ENCODE data around the gene EP400. TPM values are rescaled to one million over a fixed set of nuclear protein-coding genes. Genes with fewer than 3 reads are reported as not detected.
"Not testable (repeated sequence)": the region's sequence is repeated elsewhere in the genome, so short reads cannot be mapped to it uniquely, and the experiment has no call there.

EP400 gene
- total RNA-seq, 1 donor = 14.7 TPM

DNA sequence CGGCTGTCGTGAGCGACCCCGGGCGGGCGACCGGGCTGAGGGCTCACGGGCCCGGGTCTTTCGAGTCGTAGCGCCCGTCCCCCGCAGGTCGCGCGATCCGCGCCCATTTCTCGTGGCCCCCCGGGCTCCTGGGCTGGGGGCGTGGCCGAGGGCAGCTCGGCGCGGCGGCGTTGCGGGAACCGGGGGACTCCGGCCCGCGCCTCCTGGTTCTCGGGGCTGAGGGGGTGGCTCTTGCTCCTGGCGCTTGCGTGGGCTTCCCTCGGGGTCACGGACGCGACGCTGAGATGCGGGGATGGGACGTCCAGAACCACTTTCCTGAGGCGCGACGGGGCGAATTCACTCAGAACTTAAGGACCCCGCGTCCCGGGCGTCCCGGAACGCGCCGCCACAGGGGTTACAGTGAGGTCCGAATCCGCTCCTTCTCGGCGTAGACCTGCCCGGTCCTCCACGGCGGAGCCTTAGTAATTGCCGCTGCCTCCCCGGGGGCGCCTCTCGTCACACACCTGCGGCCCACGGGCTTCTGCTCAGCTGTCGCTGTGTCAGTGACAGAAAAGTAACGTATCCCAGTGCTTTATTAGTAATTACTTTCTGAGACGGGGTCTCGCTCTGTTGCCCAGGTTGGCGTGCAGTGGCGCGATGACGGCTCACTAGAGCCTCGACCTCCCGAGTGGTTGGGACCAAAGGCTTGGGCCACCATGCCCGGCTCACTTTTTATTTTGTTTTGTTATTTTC lies 606 bp downstream of the EP400 start:
- no peak for DNase-seq (ENCODE audit: low read depth)

GRCh38 chr12:131953810-131954209 lies 4.1 kb downstream of the EP400 start:
- DNase-seq (ENCODE audit: low read depth); H3K4me3 ChIP-seq (ENCODE audit: low read depth, low read length): not testable (repeated sequence)

More for the DNA sequence above, 606 bp downstream of the EP400 start:
- TF ChIP-seq, protein P1, sequence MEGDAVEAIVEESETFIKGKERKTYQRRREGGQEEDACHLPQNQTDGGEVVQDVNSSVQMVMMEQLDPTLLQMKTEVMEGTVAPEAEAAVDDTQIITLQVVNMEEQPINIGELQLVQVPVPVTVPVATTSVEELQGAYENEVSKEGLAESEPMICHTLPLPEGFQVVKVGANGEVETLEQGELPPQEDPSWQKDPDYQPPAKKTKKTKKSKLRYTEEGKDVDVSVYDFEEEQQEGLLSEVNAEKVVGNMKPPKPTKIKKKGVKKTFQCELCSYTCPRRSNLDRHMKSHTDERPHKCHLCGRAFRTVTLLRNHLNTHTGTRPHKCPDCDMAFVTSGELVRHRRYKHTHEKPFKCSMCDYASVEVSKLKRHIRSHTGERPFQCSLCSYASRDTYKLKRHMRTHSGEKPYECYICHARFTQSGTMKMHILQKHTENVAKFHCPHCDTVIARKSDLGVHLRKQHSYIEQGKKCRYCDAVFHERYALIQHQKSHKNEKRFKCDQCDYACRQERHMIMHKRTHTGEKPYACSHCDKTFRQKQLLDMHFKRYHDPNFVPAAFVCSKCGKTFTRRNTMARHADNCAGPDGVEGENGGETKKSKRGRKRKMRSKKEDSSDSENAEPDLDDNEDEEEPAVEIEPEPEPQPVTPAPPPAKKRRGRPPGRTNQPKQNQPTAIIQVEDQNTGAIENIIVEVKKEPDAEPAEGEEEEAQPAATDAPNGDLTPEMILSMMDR (IDR thresholded peaks at IDR 0.05; ENCODE audit: insufficient read depth, low read length) = no peak
- peak overlapping the region; percentile 84 for H3K4me3 ChIP-seq (ENCODE audit: low read depth, low read length)

- not testable (repeated sequence) for DNase-seq (ENCODE audit: low read depth); H3K4me3 ChIP-seq (ENCODE audit: low read depth, low read length)
These were observed 4.7 kb downstream of the EP400 start for GRCh38 chr12:131954460-131954859.

DNA sequence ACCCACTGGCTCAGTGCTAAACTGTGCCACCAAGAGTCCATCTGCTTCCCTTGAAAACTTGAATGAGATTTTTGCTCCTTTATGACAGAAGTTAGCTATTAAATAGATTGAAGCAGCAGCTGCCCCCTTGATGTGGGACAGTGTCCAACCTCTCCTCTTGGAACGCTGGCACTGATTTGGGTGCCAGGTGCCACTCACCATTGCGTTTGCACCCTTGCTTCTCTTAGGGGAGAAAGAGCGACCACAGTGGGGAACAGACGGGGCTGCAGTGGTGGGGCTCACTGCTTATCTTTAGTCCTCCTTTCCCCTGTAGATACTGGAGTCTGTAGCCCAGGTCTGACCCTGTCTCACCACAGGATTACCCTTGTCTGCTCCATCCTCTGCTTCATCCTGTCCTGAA lies 9.4 kb downstream of the EP400 start:
- DNase-seq (ENCODE audit: low read depth) = no peak
- TF ChIP-seq, protein P1 (IDR thresholded peaks at IDR 0.05; ENCODE audit: insufficient read depth, low read length) = no peak
- no peak overlapping the region for H3K4me3 ChIP-seq (ENCODE audit: low read depth, low read length)

DNA sequence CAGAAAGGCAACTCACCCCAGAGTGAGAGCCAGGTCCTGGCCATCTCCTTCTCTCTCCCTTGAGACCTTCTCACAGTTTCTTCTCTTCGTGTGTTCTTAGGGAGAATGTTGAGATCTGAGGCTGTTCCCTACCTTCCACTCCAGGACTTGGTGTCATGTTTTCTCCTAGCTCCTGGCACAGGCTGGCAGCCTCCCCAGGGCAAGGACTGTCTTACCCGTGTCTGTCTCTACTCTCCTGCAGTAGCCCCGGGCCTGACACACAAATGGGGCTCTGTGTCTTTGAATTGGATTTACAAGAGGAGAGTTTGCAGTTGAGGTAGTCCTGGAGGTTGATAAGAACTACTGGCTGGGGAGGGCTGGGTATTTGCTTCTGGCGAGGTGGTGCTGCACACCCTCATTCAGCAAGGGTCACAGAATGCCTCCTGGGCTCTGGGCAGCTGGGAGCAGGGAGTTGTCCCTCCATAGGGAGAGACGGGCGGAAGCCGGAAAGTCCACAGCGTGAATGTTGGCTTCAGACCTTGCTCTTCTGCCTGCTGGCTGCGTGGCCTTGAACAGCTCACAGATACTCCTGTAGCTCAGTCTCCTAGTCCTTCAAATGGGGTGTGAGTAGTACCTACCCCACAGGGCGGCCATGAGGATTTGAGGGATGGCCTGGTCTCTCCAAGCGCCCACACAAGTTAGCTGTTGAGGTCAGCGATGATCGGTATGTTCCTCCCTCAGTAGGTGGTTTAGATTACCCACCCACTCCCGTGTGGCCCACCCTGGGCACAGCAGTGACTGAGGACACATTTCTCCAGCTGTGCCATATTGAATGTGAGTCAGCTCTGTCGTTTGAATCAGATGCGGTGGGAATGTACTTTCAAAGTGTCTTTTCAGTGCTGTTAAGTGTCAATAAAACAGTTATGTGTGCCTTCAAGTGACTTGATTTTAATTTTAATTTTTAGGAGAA lies 10.2 kb downstream of the EP400 start:
- TF ChIP-seq, protein P1 (IDR thresholded peaks at IDR 0.05; ENCODE audit: insufficient read depth, low read length) = no peak
- no peak for DNase-seq (ENCODE audit: low read depth)
- no peak overlapping the region for H3K4me3 ChIP-seq (ENCODE audit: low read depth, low read length)

DNA sequence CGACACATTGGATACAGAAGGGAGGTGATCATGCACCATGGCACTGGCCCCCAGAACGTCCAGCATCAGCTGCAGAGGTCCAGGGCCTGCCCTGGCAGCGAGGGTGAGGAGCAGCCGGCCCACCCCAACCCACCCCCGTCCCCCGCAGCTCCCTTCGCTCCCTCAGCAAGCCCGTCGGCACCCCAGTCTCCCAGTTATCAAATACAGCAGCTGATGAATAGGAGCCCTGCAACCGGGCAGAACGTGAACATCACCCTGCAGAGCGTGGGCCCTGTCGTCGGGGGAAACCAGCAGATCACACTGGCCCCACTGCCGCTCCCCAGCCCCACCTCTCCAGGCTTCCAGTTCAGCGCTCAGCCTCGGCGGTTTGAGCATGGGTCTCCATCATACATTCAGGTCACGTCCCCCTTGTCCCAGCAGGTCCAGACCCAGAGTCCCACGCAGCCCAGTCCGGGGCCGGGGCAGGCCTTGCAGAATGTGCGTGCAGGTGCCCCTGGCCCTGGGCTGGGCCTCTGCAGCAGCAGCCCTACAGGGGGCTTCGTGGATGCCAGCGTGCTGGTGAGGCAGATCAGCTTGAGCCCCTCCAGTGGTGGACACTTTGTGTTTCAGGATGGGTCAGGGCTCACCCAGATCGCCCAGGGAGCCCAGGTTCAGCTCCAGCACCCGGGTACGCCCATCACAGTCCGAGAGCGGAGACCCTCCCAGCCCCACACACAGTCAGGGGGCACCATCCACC lies 11.0 kb downstream of the EP400 start:
- DNase-seq (ENCODE audit: low read depth); H3K4me3 ChIP-seq (ENCODE audit: low read depth, low read length): not testable (repeated sequence)

DNA sequence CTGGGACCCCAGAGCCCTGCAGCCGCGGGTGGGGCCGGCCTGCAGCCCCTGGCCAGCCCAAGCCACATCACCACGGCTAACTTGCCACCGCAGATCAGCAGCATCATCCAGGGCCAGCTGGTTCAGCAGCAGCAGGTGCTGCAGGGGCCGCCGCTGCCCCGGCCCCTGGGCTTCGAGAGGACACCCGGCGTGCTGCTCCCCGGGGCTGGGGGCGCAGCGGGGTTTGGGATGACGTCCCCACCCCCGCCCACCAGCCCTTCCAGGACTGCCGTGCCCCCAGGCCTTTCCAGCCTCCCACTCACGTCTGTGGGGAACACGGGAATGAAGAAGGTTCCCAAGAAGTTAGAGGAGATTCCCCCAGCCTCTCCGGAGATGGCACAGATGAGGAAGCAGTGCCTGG lies 11.6 kb downstream of the EP400 start:
- DNase-seq (ENCODE audit: low read depth); H3K4me3 ChIP-seq (ENCODE audit: low read depth, low read length): not testable (repeated sequence)

GRCh38 chr12:131962069-131962468 lies 12.3 kb downstream of the EP400 start:
- no peak for DNase-seq (ENCODE audit: low read depth)
- no peak overlapping the region for H3K4me3 ChIP-seq (ENCODE audit: low read depth, low read length)
- TF ChIP-seq, protein P1 (IDR thresholded peaks at IDR 0.05; ENCODE audit: insufficient read depth, low read length) = no peak
